Hepatocyte (in vitro differentiated cells): Measurements from ENCODE around the gene PARP1.

Experiments used
- CTCF ChIP-seq: fragments of 200-600 bp; sonication (generic); IDR thresholded peaks from 2 replicates; pipeline ENCODE4 v1.5.1; 2016; ENCODE audit warnings: antibody characterized with exemption, mild to moderate bottlenecking; ENCODE audit not compliant: poor library complexity
- EZH2 ChIP-seq: fragments of 200-600 bp; sonication (generic); IDR thresholded peaks from 2 replicates; pipeline ENCODE4 v1.6.1; 2016; ENCODE audit warnings: antibody characterized with exemption, mild to moderate bottlenecking, borderline replicate concordance
- EZH2phosphoT487 ChIP-seq: fragments of 200-600 bp; sonication (generic); IDR thresholded peaks from one replicate; pipeline ENCODE4 v1.6.1; 2018; ENCODE audit warnings: antibody characterized with exemption, mild to moderate bottlenecking, low read depth, moderate library complexity; ENCODE audit not compliant: unreplicated experiment, severe bottlenecking

- TF ChIP-seq EZH2: no peak
- TF ChIP-seq CTCF: no peak
- TF ChIP-seq EZH2phosphoT487: no peak
Observed at GRCh38 chr1:226447932-226448665, 40.2 kb upstream of the PARP1 start.
